Body of pancreas (tissue), 4 donors: ENCODE results near the gene ADCK2.

Source experiments
- CTCF ChIP-seq, 7 experiments: fragments of 450-650 bp in 4 of 7; fragments of 200-600 bp in 3 of 7; sonication (generic) in 3 of 7; IDR thresholded peaks; one replicate each; pipeline ENCODE4 v1.5.1; 2016 to 2019; ENCODE audit warnings: antibody characterized with exemption in 7 of 7
- POLR2A ChIP-seq, 3 donors: fragments of 450-650 bp; IDR thresholded peaks; one replicate each; pipeline ENCODE4 v1.6.1; 2016; ENCODE audit warnings: antibody characterized with exemption in 3 of 3, mild to moderate bottlenecking in 2 of 3

- TF ChIP-seq CTCF (IDR thresholded peaks at IDR 0.05) (no peak), POLR2A (IDR thresholded peaks at IDR 0.05) (no peak)
These were observed 16.7 kb downstream of the ADCK2 start for GRCh38 chr7:140689199-140690152.
